HCT116 (cell line): ENCODE data around the gene LPO. TPM values are rescaled to one million over a fixed set of nuclear protein-coding genes. Genes with fewer than 3 reads are reported as not detected.

ENCODE experiments used
- ATAC-seq: fragments of 200-7000 bp; cut with Tn5 transposase; 2 replicates; pipeline ENCODE4 v1.9.1; 2020; ENCODE audit warnings: mild to moderate bottlenecking, moderate library complexity
- BruUV-seq: library from RNA; stranded (reverse); fragments of 400-500 nt; replicated peaks from 2 replicates; lab custom pipeline; 2021; lab: Mats Ljungman, UMichigan
- CTCF ChIA-PET: fragments of 300-600 bp; sonication (Branson Sonifier 250); formaldehyde crosslinking; loops from one replicate; lab custom pipeline; 2021; ENCODE audit warnings: antibody characterized with exemption; lab: Charles Lee
- POLR2A ChIA-PET: fragments of 300-600, 350-600 bp; sonication (Branson Sonifier 250); formaldehyde crosslinking; loops from one replicate; lab custom pipeline; 2021; ENCODE audit warnings: antibody characterized with exemption; lab: Charles Lee
- RAD21 ChIA-PET, 2 experiments: fragments of 300-600 bp; sonication (Branson Sonifier 250); formaldehyde crosslinking; loops; one replicate each; lab custom pipeline; 2023; ENCODE audit warnings: low total read pairs in 2 of 2; ENCODE audit not compliant: uncharacterized antibody in 2 of 2, unreplicated experiment in 2 of 2, low non-redundant PET in 1 of 2; lab: Charles Lee
- DNase-seq: peaks from one replicate; pipeline ENCODE4 v3.0.0-alpha.2; 2010; ENCODE audit warnings: low read depth, low spot score
- H2AFZ ChIP-seq: fragments of 200-600 bp; shearing (Covaris generic), sonication (generic); 2 replicates; pipeline ENCODE4 v1.6.1; 2017; ENCODE audit warnings: low read depth, mixed run types, mixed read lengths, antibody characterized with exemption, low read length; ENCODE audit not compliant: poor library complexity, severe bottlenecking
- H3K27ac ChIP-seq: 2 replicates; pipeline ENCODE4 v1.5.1; 2012; ENCODE audit warnings: low read depth, low read length
- H3K27me3 ChIP-seq: fragments of 200-600 bp; sonication (generic); 2 replicates; pipeline ENCODE4 v1.6.1; 2016; ENCODE audit warnings: mixed run types, low read length, mixed read lengths; ENCODE audit not compliant: insufficient read depth
- H3K36me3 ChIP-seq, 2 experiments: fragments of 200-500 bp in 1 of 2; fragments of 200-600 bp in 1 of 2; sonication (Bioruptor generic) in 1 of 2; sonication (generic) in 1 of 2; 2 replicates each; pipeline versions ENCODE4 v1.5.1 to v1.6.1; 2014 to 2016; ENCODE audit warnings: low read length in 2 of 2, inconsistent platforms in 1 of 2, mixed read lengths in 1 of 2, mixed run types in 1 of 2; ENCODE audit not compliant: insufficient read depth in 2 of 2, control insufficient read depth in 1 of 2
- H3K4me1 ChIP-seq, 2 experiments: fragments of 200-600 bp in 1 of 2; sonication (generic) in 1 of 2; 2 replicates each; pipeline versions ENCODE4 v1.5.1 to v1.6.1; 2012 to 2017; ENCODE audit warnings: low read length in 2 of 2, inconsistent platforms in 1 of 2, mild to moderate bottlenecking in 1 of 2, mixed read lengths in 1 of 2, mixed run types in 1 of 2, moderate library complexity in 1 of 2; ENCODE audit not compliant: insufficient read depth in 2 of 2, control insufficient read depth in 1 of 2
- H3K4me2 ChIP-seq: fragments of 200-600 bp; sonication (generic); 2 replicates; pipeline ENCODE4 v1.6.1; 2017; ENCODE audit warnings: mixed run types, low read length, mixed read lengths
- H3K4me3 ChIP-seq, 2 experiments: fragments of 200-600 bp in 1 of 2; sonication (generic) in 1 of 2; replicated peaks in 1 of 2; 2 replicates each; pipeline ENCODE4 v1.5.1; 2011 to 2016; ENCODE audit warnings: low read length in 2 of 2, control low read depth in 1 of 2, low read depth in 1 of 2, mild to moderate bottlenecking in 1 of 2, mixed read lengths in 1 of 2, mixed run types in 1 of 2
- H3K79me2 ChIP-seq: fragments of 200-600 bp; sonication (generic); 2 replicates; pipeline ENCODE4 v1.6.1; 2017; ENCODE audit warnings: mild to moderate bottlenecking, mixed run types, low read length, moderate library complexity, mixed read lengths; ENCODE audit not compliant: insufficient read depth
- H3K9ac ChIP-seq: fragments of 200-600 bp; sonication (generic); 2 replicates; pipeline ENCODE4 v1.6.1; 2016; ENCODE audit warnings: low read length, mixed read lengths
- H3K9me2 ChIP-seq: fragments of 200-600 bp; sonication (generic), shearing (Covaris generic); 2 replicates; pipeline ENCODE4 v1.6.1; 2017; ENCODE audit warnings: mixed run types, mild to moderate bottlenecking, moderate library complexity; ENCODE audit not compliant: insufficient read depth
- H3K9me3 ChIP-seq, 2 experiments: fragments of 200-500 bp in 1 of 2; fragments of 200-600 bp in 1 of 2; sonication (Bioruptor generic) in 1 of 2; sonication (generic) in 1 of 2; 2 replicates each; pipeline ENCODE4 v1.6.1; 2014 to 2017; ENCODE audit warnings: low read length in 2 of 2, mixed read lengths in 2 of 2, inconsistent platforms in 1 of 2, low read depth in 1 of 2, mild to moderate bottlenecking in 1 of 2, mixed run types in 1 of 2, moderate library complexity in 1 of 2; ENCODE audit not compliant: control insufficient read depth in 1 of 2, insufficient read depth in 1 of 2
- H4K20me1 ChIP-seq: fragments of 200-600 bp; sonication (generic), shearing (Covaris generic); 2 replicates; pipeline ENCODE4 v1.6.1; 2017; ENCODE audit warnings: mixed run types, mild to moderate bottlenecking, moderate library complexity; ENCODE audit not compliant: insufficient read depth
- ATF3 ChIP-seq: IDR thresholded peaks from 2 replicates; pipeline ENCODE4 v1.6.1; 2012
- CBX3 ChIP-seq: IDR thresholded peaks from 2 replicates; pipeline ENCODE4 v1.6.1; 2012; ENCODE audit warnings: low read depth
- CTCF ChIP-seq, 3 experiments: fragments of 200-600 bp in 1 of 3; sonication (generic) in 1 of 3; IDR thresholded peaks in 2 of 3; conservative IDR thresholded peaks in 1 of 3; 2 replicates each; pipeline ENCODE4 v1.5.1; 2012 to 2017; ENCODE audit warnings: low read depth in 2 of 3, low read length in 2 of 3, antibody characterized with exemption in 1 of 3, borderline replicate concordance in 1 of 3, control low read depth in 1 of 3, mild to moderate bottlenecking in 1 of 3, mixed read lengths in 1 of 3, mixed run types in 1 of 3, moderate library complexity in 1 of 3; ENCODE audit not compliant: insufficient read depth in 1 of 3
- EGR1 ChIP-seq: IDR thresholded peaks from 2 replicates; pipeline ENCODE4 v1.6.1; 2012; ENCODE audit warnings: low read depth
- ELF1 ChIP-seq: IDR thresholded peaks from 2 replicates; pipeline ENCODE4 v1.6.1; 2012; ENCODE audit warnings: low read depth, borderline replicate concordance
- EZH2 ChIP-seq: fragments of 200-600 bp; sonication (generic); IDR thresholded peaks from 2 replicates; pipeline ENCODE4 v1.6.1; 2017; ENCODE audit warnings: antibody characterized with exemption, mixed run types
- EZH2phosphoT487 ChIP-seq: fragments of 200-600 bp; IDR thresholded peaks from 2 replicates; pipeline ENCODE4 v1.6.1; 2018; ENCODE audit warnings: antibody characterized with exemption, borderline replicate concordance
- FOSL1 ChIP-seq: IDR thresholded peaks from 2 replicates; pipeline ENCODE4 v1.6.1; 2012; ENCODE audit warnings: low read depth
- JUND ChIP-seq: IDR thresholded peaks from 2 replicates; pipeline ENCODE4 v1.6.1; 2012
- POLR2A ChIP-seq: IDR thresholded peaks from 2 replicates; pipeline ENCODE4 v1.7.0; 2011; ENCODE audit warnings: borderline replicate concordance; ENCODE audit not compliant: insufficient read depth, insufficient read length; ENCODE audit errors: extremely low read depth
- POLR2AphosphoS5 ChIP-seq: IDR thresholded peaks from 2 replicates; pipeline ENCODE4 v1.6.1; 2011; ENCODE audit warnings: mild to moderate bottlenecking, low read depth, low read length, moderate library complexity
- SIN3A ChIP-seq: IDR thresholded peaks from 2 replicates; pipeline ENCODE4 v1.6.1; 2012; ENCODE audit warnings: low read depth
- SP1 ChIP-seq: IDR thresholded peaks from 2 replicates; pipeline ENCODE4 v1.6.1; 2012; ENCODE audit warnings: low read depth
- SRF ChIP-seq: IDR thresholded peaks from 2 replicates; pipeline ENCODE4 v1.6.1; 2012; ENCODE audit warnings: low read depth
- TCF7L2 ChIP-seq: IDR thresholded peaks from 2 replicates; pipeline ENCODE4 v1.7.0; 2011; ENCODE audit warnings: borderline replicate concordance, inconsistent platforms; ENCODE audit not compliant: insufficient read depth, insufficient read length; ENCODE audit errors: extremely low read depth
- YY1 ChIP-seq: IDR thresholded peaks from 2 replicates; pipeline ENCODE4 v1.6.1; 2011; ENCODE audit warnings: low read length, low read depth, moderate library complexity, mild to moderate bottlenecking; ENCODE audit not compliant: insufficient replicate concordance; ENCODE audit errors: extremely low read depth
- ZFX ChIP-seq: fragments of 450-650 bp; IDR thresholded peaks from 2 replicates; pipeline ENCODE4 v1.6.1; 2017
- ZNF274 ChIP-seq: fragments of 200-500 bp; sonication (Bioruptor generic); IDR thresholded peaks from 2 replicates; pipeline ENCODE4 v1.6.1; 2014; ENCODE audit warnings: mild to moderate bottlenecking, low read depth, low read length, inconsistent platforms
- intact Hi-C: fragments of 100-400 bp; cut with micrococcal nuclease; formaldehyde crosslinking; loops from 2 replicates; pipeline ENCODE4 v1.10.0; 2022
- total RNA-seq: library from RNA; stranded (reverse); gene quantifications from one replicate; pipeline ENCODE4 v1.2.1, GENCODE V29; 2021; ENCODE audit not compliant: unreplicated experiment
- TF ChIP-seq, protein P1 (sequence below): IDR thresholded peaks from 2 replicates; pipeline ENCODE4 v1.6.1; 2011; ENCODE audit warnings: mild to moderate bottlenecking, low read length, moderate library complexity; ENCODE audit not compliant: insufficient replicate concordance; ENCODE audit errors: extremely low read depth
- TF ChIP-seq, protein P2 (sequence below): IDR thresholded peaks from 2 replicates; pipeline ENCODE4 v1.6.1; 2012; ENCODE audit warnings: low read depth

The LPO gene
- total RNA-seq, 1 experiment from 2014 or later, result not detected

DNA sequence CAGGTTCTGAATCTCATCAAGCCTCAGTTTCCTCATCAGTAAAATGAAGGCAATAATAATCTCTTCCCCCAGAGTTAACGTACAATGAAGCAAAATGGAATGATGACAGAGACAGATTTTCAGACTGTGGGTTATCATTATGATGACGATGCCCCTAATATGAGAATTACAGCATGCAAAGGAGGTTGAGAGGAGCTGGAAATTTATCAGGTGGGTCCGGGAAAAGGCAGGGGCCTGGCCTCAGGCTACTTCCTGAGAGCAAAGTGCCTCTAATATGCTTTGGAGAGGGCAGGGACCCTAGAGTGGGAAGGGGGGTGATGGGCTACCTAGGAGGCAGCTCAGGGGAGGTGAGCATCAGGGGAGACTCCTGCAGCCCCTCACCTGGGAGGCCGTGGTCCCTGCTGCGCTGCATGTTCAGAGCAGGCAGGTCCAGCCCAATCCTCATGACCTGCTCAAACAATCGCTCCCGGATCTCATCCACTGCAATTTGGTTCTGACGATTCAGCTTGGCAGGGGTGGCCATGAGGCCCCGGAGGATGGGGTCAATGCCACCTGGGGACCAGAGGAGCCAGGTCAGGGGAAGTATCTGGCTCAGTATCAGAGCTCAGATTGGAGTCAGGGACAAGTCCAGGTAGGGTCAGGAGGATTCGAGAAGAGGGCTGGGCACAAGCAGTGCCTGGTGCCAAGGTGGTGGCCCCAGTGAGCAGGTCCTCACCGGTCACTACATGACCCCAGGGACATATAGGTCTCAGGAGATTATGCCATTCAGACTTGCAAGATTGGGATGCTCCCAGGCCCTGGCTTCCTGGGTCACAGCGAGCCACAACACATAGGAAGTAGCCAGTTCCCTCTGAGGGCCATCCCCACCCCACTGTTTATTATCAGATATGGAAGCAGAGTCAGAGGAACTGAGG, 34.2 kb downstream of the LPO start:
- H2AFZ ChIP-seq, result no peak overlapping the region
- no peaks in the 10 kb centered on the region for H4K20me1 ChIP-seq
- H3K9ac ChIP-seq, result no peak overlapping the region
- H3K4me3 ChIP-seq, result no peak overlapping the region
- no peaks in the 10 kb centered on the region for H3K79me2 ChIP-seq
- H3K27ac ChIP-seq, result no peak overlapping the region
- ChIA-PET POLR2A (no interaction called here), RAD21 (no interaction called here), CTCF (no interaction called here)
- no peaks in the 10 kb centered on the region for H3K9me2 ChIP-seq
- DNase-seq, result no peak
- ATAC-seq, result no peak
- H3K36me3 ChIP-seq, result no peaks in the 10 kb centered on the region
- intact Hi-C loops, result no loop called here
- H3K27me3 ChIP-seq, result no peaks in the 10 kb centered on the region
- H3K9me3 ChIP-seq, result no peaks in the 10 kb centered on the region
- TF ChIP-seq CTCF (IDR thresholded peaks at IDR 0.05 in 2 of 3, conservative IDR thresholded peaks at IDR 0.05 in 1 of 3; ENCODE audit: borderline replicate concordance in 1 of 3, insufficient read depth in 1 of 3, low read depth in 2 of 3, low read length in 2 of 3) (no peak), JUND (no peak), SP1 (no peak), SIN3A (no peak), EGR1 (no peak), TCF7L2 (no peak), FOSL1 (no peak), YY1 (no peak), CBX3 (no peak), ATF3 (no peak), POLR2AphosphoS5 (no peak), EZH2 (no peak), ELF1 (no peak), EZH2phosphoT487 (no peak), ZFX (no peak), POLR2A (no peak), SRF (no peak), ZNF274 (no peak)
- TF ChIP-seq, protein P1, sequence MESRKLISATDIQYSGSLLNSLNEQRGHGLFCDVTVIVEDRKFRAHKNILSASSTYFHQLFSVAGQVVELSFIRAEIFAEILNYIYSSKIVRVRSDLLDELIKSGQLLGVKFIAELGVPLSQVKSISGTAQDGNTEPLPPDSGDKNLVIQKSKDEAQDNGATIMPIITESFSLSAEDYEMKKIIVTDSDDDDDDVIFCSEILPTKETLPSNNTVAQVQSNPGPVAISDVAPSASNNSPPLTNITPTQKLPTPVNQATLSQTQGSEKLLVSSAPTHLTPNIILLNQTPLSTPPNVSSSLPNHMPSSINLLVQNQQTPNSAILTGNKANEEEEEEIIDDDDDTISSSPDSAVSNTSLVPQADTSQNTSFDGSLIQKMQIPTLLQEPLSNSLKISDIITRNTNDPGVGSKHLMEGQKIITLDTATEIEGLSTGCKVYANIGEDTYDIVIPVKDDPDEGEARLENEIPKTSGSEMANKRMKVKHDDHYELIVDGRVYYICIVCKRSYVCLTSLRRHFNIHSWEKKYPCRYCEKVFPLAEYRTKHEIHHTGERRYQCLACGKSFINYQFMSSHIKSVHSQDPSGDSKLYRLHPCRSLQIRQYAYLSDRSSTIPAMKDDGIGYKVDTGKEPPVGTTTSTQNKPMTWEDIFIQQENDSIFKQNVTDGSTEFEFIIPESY, result no peak
- TF ChIP-seq, protein P2, sequence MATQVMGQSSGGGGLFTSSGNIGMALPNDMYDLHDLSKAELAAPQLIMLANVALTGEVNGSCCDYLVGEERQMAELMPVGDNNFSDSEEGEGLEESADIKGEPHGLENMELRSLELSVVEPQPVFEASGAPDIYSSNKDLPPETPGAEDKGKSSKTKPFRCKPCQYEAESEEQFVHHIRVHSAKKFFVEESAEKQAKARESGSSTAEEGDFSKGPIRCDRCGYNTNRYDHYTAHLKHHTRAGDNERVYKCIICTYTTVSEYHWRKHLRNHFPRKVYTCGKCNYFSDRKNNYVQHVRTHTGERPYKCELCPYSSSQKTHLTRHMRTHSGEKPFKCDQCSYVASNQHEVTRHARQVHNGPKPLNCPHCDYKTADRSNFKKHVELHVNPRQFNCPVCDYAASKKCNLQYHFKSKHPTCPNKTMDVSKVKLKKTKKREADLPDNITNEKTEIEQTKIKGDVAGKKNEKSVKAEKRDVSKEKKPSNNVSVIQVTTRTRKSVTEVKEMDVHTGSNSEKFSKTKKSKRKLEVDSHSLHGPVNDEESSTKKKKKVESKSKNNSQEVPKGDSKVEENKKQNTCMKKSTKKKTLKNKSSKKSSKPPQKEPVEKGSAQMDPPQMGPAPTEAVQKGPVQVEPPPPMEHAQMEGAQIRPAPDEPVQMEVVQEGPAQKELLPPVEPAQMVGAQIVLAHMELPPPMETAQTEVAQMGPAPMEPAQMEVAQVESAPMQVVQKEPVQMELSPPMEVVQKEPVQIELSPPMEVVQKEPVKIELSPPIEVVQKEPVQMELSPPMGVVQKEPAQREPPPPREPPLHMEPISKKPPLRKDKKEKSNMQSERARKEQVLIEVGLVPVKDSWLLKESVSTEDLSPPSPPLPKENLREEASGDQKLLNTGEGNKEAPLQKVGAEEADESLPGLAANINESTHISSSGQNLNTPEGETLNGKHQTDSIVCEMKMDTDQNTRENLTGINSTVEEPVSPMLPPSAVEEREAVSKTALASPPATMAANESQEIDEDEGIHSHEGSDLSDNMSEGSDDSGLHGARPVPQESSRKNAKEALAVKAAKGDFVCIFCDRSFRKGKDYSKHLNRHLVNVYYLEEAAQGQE, result no peak
- no peak overlapping the region for H3K4me2 ChIP-seq
- peaks cover 0 to 7% of the 10 kb centered on the region in 2 experiments; a peak in 1 of 4 replicates for H3K4me1 ChIP-seq
- no TSS peak for BruUV-seq
